HG03439 (cell line): ENCODE data around the gene PPP2R2B.

ENCODE experiments used
- ATAC-seq: cut with Tn5 transposase; IDR thresholded peaks from one replicate; pipeline ENCODE4 v1.9.1; 2021; ENCODE audit warnings: mild to moderate bottlenecking, moderate library complexity; ENCODE audit not compliant: unreplicated experiment

Gene PPP2R2B

DNA sequence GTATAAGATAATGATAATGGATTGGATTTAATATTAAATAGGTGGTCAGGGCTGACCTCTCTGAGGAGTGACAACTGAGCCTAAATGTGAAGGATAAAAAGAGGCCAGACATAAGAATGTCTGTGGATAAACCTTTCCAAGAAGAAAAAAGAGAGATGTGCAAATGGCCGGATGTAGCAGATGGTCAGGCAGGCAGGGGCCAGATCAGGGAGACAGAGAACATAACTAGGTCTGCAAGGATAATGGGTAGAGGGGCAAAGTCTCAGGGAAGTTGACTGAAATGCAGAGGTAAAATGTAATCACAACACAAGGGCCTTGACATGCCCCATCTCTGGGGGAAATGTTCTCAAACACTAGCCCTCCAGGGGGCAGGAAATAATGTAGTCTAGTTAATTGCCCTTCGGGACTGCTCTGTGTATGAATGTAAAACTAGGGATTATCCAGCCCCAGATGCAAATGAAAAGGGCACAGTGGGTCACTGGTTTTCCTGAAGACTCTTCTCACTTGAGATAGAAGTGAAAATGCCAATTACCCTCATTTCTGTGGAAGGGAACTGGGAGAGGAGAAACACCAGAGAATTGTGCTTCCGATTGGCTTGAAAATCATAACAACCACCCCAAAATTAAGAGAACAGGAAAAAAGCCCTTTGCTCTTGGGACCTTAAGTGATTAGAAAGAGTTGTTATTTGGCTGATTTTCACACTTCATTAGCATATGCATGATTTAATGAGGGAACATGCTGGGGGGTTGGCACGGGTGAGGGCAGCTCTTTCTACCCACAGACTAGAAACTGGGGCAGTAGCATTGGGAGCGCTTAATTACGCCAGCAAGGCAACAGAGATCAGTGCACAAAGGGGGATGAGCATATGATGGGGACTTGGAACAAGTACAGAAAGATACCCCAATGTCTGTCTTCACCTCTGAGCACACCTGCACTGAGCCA, 88.6 kb downstream of the PPP2R2B start:
- no peak for ATAC-seq

- no peak for ATAC-seq
These were observed 89.7 kb downstream of the PPP2R2B start for GRCh38 chr5:146788898-146789297.

DNA sequence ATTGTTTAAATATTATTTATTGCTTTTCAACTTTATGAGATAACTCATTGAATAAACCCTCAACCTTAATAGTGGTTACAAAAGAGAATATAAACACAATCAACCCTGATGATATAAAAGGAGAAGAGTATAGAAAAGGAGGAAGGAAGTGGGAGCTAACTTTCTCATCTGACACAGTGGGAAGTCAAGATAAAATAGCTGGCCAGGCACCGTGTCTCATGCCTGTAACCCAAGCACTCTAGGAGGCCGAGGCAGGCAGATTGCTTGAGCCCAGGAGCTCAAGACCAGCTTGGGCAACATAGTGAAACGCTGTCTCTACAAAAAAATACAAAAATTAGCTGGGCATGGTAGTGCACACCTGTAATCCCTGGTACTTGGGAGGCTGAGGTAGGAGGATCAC, 93.5 kb downstream of the PPP2R2B start:
- no peak for ATAC-seq

GRCh38 chr5:146781157-146781556, 97.4 kb downstream of the PPP2R2B start:
- ATAC-seq = no peak

GRCh38 chr5:146779211-146779869, 99.2 kb downstream of the PPP2R2B start:
- no peak for ATAC-seq

GRCh38 chr5:146778795-146779194, 99.8 kb downstream of the PPP2R2B start:
- ATAC-seq = no peak

DNA sequence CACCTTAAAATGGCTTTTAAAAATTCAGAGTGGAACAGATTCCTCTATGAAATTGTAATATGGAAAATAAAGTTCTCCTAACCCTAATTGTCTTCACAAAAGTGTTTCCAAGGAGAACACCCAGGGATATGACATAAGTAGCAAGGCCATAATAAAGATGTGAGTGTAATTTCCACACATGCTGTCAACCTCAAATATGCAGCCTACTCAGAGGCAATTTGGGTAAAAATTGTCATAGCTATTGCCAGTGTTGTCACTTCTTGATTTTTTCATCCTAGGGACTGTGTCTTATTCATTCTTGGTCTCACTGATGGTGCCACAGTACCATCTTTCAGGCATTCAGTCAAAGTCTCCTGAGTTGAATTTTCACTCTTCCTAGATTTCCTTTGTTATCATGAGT, 100.3 kb downstream of the PPP2R2B start:
- no peak for ATAC-seq

DNA sequence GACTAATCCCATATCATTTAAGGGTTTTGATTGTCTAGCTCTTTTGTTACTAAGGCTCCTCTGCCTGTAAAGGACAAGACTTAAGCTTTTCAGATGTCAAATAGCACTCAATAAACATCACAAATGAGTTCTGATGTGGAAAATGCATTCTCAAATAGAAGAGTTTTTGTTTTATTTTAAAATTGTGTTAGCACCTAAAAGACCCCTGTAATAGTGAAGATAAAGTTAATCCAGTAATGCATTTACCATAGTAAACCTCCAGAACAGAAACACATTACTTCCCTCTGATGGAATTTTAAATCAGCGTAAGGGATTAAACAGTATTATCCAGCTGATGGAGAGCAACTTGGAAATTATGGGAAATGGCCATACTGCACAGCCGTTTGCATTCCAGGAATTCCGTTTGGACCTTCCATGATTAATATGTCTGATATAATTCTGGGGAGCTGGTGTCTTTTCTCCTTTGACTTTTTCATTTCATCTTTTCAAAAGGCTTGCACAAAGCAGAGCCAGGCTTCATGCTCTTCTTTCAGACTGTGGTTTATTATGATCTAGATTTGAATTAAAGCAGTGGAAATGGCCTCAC, 105.6 kb downstream of the PPP2R2B start:
- ATAC-seq = no peak

DNA sequence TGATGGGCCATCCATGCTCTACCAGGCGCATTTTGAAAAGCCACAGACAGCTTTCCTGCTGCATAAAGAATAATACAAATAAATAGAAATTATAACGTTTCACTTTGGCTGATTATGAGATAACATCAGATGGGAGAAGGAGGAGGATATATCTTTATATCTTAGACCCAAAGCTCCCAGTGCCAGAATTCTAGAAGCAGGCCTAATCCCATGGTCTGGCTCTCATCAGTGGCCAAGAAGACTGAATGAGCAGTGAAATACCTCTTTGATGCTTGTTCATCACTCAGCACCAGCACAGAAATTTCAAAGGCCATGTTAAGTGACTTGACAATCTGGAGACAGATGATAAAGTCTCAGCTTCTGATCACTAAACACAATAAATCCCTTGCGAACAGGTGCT, 107.6 kb downstream of the PPP2R2B start:
- ATAC-seq = no peak

DNA sequence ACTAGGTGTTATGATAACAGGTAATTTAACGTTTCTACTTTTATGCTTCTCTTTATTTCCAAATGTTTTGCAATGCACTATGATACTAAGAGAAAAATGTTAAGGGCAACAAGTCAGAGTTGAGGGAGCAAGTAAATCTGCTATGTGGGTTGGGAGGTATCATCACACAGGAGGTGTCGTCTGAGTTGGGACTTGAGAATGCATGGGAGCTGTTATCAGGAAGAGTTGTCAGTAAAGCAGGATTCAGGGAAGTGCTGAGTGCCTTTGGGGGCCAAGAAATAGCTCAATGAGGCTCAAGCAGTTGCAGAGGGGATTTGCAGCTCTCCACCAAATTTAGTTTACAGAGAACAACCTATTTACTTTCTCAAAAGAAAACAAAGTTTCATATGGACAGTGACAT, 108.0 kb downstream of the PPP2R2B start:
- ATAC-seq = no peak

- ATAC-seq = no peak
These were observed 111.0 kb downstream of the PPP2R2B start for GRCh38 chr5:146767534-146767933.

GRCh38 chr5:146766013-146766412, 112.5 kb downstream of the PPP2R2B start:
- ATAC-seq = no peak

DNA sequence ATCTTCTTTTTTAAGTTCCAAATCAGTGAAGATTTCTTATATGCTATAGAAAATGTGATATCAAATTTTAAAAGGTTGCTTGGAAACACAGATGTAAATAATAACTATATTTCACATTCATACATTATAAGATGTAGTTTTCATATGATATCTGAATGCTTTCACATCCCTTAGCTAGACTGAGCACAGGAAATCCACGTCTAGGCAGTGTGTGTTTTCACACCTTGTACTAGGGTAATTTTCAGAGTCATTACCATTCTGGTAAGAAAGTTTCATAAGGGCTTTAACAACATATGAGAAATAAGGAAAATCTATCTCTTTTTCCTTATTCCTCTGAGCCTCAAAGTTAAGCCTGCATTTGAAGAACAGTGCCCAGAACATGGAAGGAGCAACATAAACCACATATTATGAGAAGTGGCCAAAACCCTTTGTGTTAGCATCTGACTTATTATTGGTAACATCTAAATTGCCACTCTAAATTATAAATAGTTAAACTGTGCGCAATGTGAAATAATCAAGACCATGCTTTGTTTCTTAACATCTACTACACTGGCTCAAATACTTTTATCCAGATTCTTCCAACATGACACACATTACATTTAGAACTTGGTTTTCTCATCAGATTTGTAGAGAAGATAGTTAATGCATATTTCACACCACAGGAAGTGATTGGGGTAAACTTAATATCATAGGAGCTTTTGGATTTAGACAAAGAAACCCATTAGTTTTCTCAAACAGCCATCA, 113.3 kb downstream of the PPP2R2B start:
- no peak for ATAC-seq

- ATAC-seq = no peak
These were observed 115.7 kb downstream of the PPP2R2B start for GRCh38 chr5:146762830-146763229.

GRCh38 chr5:146761811-146762210, 116.7 kb downstream of the PPP2R2B start:
- ATAC-seq = no peak

- ATAC-seq = no peak
These were observed 119.6 kb downstream of the PPP2R2B start for GRCh38 chr5:146758938-146759337.

GRCh38 chr5:146758076-146758475, 120.5 kb downstream of the PPP2R2B start:
- no peak for ATAC-seq

GRCh38 chr5:146756546-146756945, 122.0 kb downstream of the PPP2R2B start:
- ATAC-seq = no peak

DNA sequence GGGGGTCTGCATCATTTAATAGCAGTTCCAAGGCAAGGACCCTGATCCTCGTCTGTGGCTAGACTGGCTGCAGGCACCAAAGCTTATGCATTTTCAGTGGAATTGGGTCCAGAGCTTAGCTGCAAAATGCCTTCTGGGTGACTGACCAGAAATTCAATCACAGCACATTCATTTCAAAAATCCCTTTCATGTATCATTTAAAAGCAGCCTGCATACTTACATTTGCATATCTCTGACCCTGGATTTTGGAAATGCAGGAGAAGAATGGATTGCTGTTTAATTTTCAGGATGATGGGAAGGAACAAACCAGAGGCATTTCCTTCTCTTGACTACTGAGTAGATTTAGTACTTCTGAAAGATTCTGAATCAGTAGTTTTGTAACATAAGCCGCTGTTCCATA, 122.8 kb downstream of the PPP2R2B start:
- no peak for ATAC-seq

DNA sequence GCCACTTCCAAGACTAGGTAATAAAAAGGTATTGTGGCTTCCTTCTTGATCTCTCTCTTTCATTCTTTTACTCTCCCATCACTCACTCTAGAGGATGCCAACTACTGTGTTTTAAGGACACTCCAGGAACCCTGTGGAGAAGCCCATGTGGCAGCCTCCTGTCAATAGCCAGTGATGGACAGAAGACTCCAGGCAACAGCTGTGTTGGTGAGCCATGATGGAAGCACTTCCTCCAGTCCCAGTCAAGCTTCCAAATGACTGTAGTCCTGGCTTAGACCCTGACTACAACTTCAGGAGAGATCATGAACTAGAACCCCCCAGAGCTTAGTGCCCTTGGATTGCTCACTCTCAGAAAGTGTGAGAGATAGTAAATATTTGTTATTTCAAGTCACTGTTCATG, 123.9 kb downstream of the PPP2R2B start:
- ATAC-seq = no peak

DNA sequence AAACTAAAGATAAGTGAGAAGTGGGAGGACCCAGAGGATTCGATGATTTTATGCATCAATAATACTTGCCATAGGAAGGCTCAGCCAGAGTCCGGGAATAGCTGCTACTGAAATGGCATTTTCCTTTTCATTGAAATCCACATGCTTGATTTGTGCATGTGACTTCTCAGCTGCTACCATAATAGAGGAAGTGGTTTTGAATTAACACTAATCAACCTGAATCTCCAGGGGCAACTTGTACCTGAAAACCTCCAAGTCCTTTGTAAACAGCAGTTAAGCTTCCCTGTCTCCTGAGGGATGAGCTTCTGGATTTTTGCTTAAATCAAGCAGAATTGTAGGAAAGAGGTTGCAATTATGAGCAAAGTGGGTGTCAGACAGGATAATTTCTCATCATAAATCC, 124.9 kb downstream of the PPP2R2B start:
- ATAC-seq = no peak
